Left lung (tissue), 10 donors: ENCODE results near the gene GATC. TPM values are rescaled to one million over a fixed set of nuclear protein-coding genes. Genes with fewer than 3 reads are reported as not detected.

ENCODE experiments used
- ATAC-seq: fragments of 200-7000 bp; cut with Tn5 transposase; one replicate; pipeline ENCODE4 v1.9.1; 2020; ENCODE audit warnings: moderate library complexity
- DNase-seq, 4 donors: peaks; one replicate each; pipeline ENCODE4 v3.0.0-alpha.2; 2013 to 2020
- H3K27ac ChIP-seq, 2 donors: fragments of 200-600 bp; sonication (generic) in 1 of 2; one replicate each; pipeline versions ENCODE4 v1.5.0 to v1.8.0; 2020 to 2021
- H3K27me3 ChIP-seq, 2 donors: fragments of 200-600 bp; sonication (generic) in 1 of 2; one replicate each; pipeline versions ENCODE4 v1.5.0 to v1.8.0; 2020 to 2021
- H3K36me3 ChIP-seq, 2 donors: fragments of 200-600 bp; sonication (generic) in 1 of 2; one replicate each; pipeline versions ENCODE4 v1.5.0 to v1.8.0; 2020 to 2021
- H3K4me1 ChIP-seq, 2 donors: fragments of 200-600 bp; one replicate each; pipeline ENCODE4 v1.8.0; 2021
- H3K4me3 ChIP-seq, 2 donors: fragments of 200-600 bp; sonication (generic) in 1 of 2; one replicate each; pipeline versions ENCODE4 v1.5.0 to v1.8.0; 2020 to 2021; ENCODE audit warnings: mild to moderate bottlenecking in 1 of 2
- H3K9me3 ChIP-seq, 2 donors: fragments of 200-600 bp; sonication (generic) in 1 of 2; one replicate each; pipeline versions ENCODE4 v1.5.0 to v1.8.0; 2020 to 2021
- CTCF ChIP-seq, 2 donors: fragments of 200-600 bp; sonication (generic) in 1 of 2; IDR thresholded peaks; one replicate each; pipeline versions ENCODE4 v1.5.0 to v1.8.0; 2021; ENCODE audit warnings: antibody characterized with exemption in 2 of 2
- intact Hi-C, 2 donors: fragments of 100-400 bp; cut with DNase I; formaldehyde crosslinking; loops; one replicate each; pipeline versions ENCODE4 v1.11.2 to v1.14.2; 2022
- polyA plus RNA-seq, 6 donors: library from polyadenylated mRNA; unstranded; fragments of 120-200 nt; gene quantifications; one replicate each; pipeline ENCODE4 v1.2.1, GENCODE V29; 2013; ENCODE audit not compliant: insufficient read length in 6 of 6
- total RNA-seq, 2 donors: library from RNA; stranded (reverse); fragmentation: NEBNext Ultra II Directional; extraction: Animal tissue kit (Norgen Biotek cat#: 25700); gene quantifications; one replicate each; pipeline ENCODE4 v1.2.1, GENCODE V29; 2021
- donor health status: DM: no; HTN: yes; CAD: no.
- donor health status: DM: no; HTN: no; CAD: no.

GATC gene
- total and polyA plus RNA-seq, 8 donors = 30.1 to 33.3 (median 31.6) TPM

GRCh38 chr12:120473807-120474615 lies 27.8 kb downstream of the GATC start:
- Histone ChIP-seq H3K9me3 (no peaks in the 10 kb centered on the region), H3K27ac (no peak overlapping the region), H3K4me1 (peaks cover 5 to 10% of the 10 kb centered on the region in 2 donors), H3K4me3 (no peak overlapping the region), H3K27me3 (no peaks in the 10 kb centered on the region), H3K36me3 (no peaks in the 10 kb centered on the region)
- TF ChIP-seq CTCF (IDR thresholded peaks at IDR 0.05) = no peak
- intact Hi-C loops = no loop called here
- DNase-seq (no peak), ATAC-seq (no peak)

- Histone ChIP-seq H3K27me3 (no peaks in the 10 kb centered on the region), H3K4me3 (no peak overlapping the region), H3K4me1 (peaks cover 5 to 10% of the 10 kb centered on the region in 2 donors), H3K27ac (no peak overlapping the region), H3K9me3 (no peaks in the 10 kb centered on the region), H3K36me3 (no peaks in the 10 kb centered on the region)
- intact Hi-C loops = no loop called here
- ATAC-seq (peak; percentile 42), DNase-seq (peak in 1 of 4 donors; percentile 24)
- TF ChIP-seq CTCF (IDR thresholded peaks at IDR 0.05) = no peak
Observed at GRCh38 chr12:120474616-120474960, 28.3 kb downstream of the GATC start.

GRCh38 chr12:120475643-120476042 lies 29.4 kb downstream of the GATC start:
- DNase-seq (no peak), ATAC-seq (no peak)
- no peaks in the 10 kb centered on the region for H3K27me3 ChIP-seq
- H3K36me3 ChIP-seq = no peaks in the 10 kb centered on the region
- H3K27ac ChIP-seq = no peak overlapping the region
- H3K9me3 ChIP-seq = no peaks in the 10 kb centered on the region
- TF ChIP-seq CTCF (IDR thresholded peaks at IDR 0.05) = no peak
- H3K4me1 ChIP-seq = peaks cover 0 to 1% of the 10 kb centered on the region in 2 donors
- intact Hi-C loops = no loop called here
- H3K4me3 ChIP-seq = no peak overlapping the region

GRCh38 chr12:120479458-120479857 lies 33.2 kb downstream of the GATC start:
- ATAC-seq (no peak), DNase-seq (no peak)
- H3K4me1 ChIP-seq = no peaks in the 10 kb centered on the region
- intact Hi-C loops = no loop called here
- H3K4me3 ChIP-seq = no peak overlapping the region
- H3K9me3 ChIP-seq = no peaks in the 10 kb centered on the region
- no peak for TF ChIP-seq CTCF (IDR thresholded peaks at IDR 0.05)
- H3K27ac ChIP-seq = no peak overlapping the region
- H3K36me3 ChIP-seq = no peaks in the 10 kb centered on the region
- H3K27me3 ChIP-seq = no peaks in the 10 kb centered on the region

- no peaks in the 10 kb centered on the region for H3K9me3 ChIP-seq
- DNase-seq (no peak), ATAC-seq (no peak)
- no peaks in the 10 kb centered on the region for H3K27me3 ChIP-seq
- H3K27ac ChIP-seq = no peak overlapping the region
- no peak overlapping the region for H3K4me3 ChIP-seq
- TF ChIP-seq CTCF (IDR thresholded peaks at IDR 0.05) = no peak
- no peaks in the 10 kb centered on the region for H3K36me3 ChIP-seq
- intact Hi-C loops = no loop called here
- H3K4me1 ChIP-seq = no peaks in the 10 kb centered on the region
Observed at GRCh38 chr12:120480211-120480610, 34.0 kb downstream of the GATC start.
